ENCODE measurements around the gene SMOC2. TPM values are rescaled to one million over a fixed set of nuclear protein-coding genes. Genes with fewer than 3 reads are reported as not detected.

SMOC2 gene
- total RNA-seq, 4 donors from 2014 or later, result 9.0 to 25.7 (median 15.2) TPM

GRCh38 chr6:168450917-168451316, 9.9 kb downstream of the SMOC2 start:
- TF ChIP-seq, protein P1, sequence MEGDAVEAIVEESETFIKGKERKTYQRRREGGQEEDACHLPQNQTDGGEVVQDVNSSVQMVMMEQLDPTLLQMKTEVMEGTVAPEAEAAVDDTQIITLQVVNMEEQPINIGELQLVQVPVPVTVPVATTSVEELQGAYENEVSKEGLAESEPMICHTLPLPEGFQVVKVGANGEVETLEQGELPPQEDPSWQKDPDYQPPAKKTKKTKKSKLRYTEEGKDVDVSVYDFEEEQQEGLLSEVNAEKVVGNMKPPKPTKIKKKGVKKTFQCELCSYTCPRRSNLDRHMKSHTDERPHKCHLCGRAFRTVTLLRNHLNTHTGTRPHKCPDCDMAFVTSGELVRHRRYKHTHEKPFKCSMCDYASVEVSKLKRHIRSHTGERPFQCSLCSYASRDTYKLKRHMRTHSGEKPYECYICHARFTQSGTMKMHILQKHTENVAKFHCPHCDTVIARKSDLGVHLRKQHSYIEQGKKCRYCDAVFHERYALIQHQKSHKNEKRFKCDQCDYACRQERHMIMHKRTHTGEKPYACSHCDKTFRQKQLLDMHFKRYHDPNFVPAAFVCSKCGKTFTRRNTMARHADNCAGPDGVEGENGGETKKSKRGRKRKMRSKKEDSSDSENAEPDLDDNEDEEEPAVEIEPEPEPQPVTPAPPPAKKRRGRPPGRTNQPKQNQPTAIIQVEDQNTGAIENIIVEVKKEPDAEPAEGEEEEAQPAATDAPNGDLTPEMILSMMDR (IDR thresholded peaks at IDR 0.05), result no peak
- TF ChIP-seq POLR2A (IDR thresholded peaks at IDR 0.05), result no peak
- H3K9me3 ChIP-seq, result no peaks in the 10 kb centered on the region
- H3K36me3 ChIP-seq, result no peaks in the 10 kb centered on the region
- no peak for DNase-seq
- H3K27me3 ChIP-seq, result no peaks in the 10 kb centered on the region
- intact Hi-C loops (cut with DNase I), result no loop called here
- no peak overlapping the region for H3K4me3 ChIP-seq (replicated peaks in 1 of 3)
- no peak overlapping the region for H3K27ac ChIP-seq
- H3K4me1 ChIP-seq, result peaks cover 3 to 25% of the 10 kb centered on the region in 2 donors
- 82 to 83% methylated on average over 7 of the region's 7 CpGs for WGBS, 2 donors

- 73 to 78% methylated on average over 5 of the region's 5 CpGs for WGBS, 2 donors
- no peak overlapping the region for H3K27ac ChIP-seq
- no peaks in the 10 kb centered on the region for H3K9me3 ChIP-seq
- no peaks in the 10 kb centered on the region for H3K27me3 ChIP-seq
- intact Hi-C loops (cut with DNase I), result no loop called here
- TF ChIP-seq, protein P1 (IDR thresholded peaks at IDR 0.05), result peak in 4 of 6 experiments; percentile 3 to 32 (median 20)
- no peak for TF ChIP-seq POLR2A (IDR thresholded peaks at IDR 0.05)
- no peak for DNase-seq
- no peaks in the 10 kb centered on the region for H3K36me3 ChIP-seq
- no peak overlapping the region for H3K4me3 ChIP-seq (replicated peaks in 1 of 3)
- H3K4me1 ChIP-seq, result peaks cover 3 to 24% of the 10 kb centered on the region in 2 donors
Measured at GRCh38 chr6:168451805-168452517, 11.0 kb downstream of the SMOC2 start.

GRCh38 chr6:168452685-168453377, 11.8 kb downstream of the SMOC2 start:
- H3K36me3 ChIP-seq, result no peaks in the 10 kb centered on the region
- no peaks in the 10 kb centered on the region for H3K9me3 ChIP-seq
- no peaks in the 10 kb centered on the region for H3K27me3 ChIP-seq
- no peak for DNase-seq
- 75 to 80% methylated on average over 10 to 12 of the region's 18 CpGs for WGBS, 2 donors
- H3K4me3 ChIP-seq (replicated peaks in 1 of 3), result no peak overlapping the region
- no peak overlapping the region for H3K27ac ChIP-seq
- H3K4me1 ChIP-seq, result peaks cover 0 to 15% of the 10 kb centered on the region in 2 donors
- TF ChIP-seq POLR2A (IDR thresholded peaks at IDR 0.05), result no peak
- TF ChIP-seq, protein P1 (IDR thresholded peaks at IDR 0.05), result no peak
- intact Hi-C loops (cut with DNase I), result no loop called here

GRCh38 chr6:168455847-168456530, 15.0 kb downstream of the SMOC2 start:
- TF ChIP-seq, protein P1 (IDR thresholded peaks at IDR 0.05), result no peak
- no peak for TF ChIP-seq POLR2A (IDR thresholded peaks at IDR 0.05)
- no peaks in the 10 kb centered on the region for H3K9me3 ChIP-seq
- intact Hi-C loops (cut with DNase I), result no loop called here
- no peak overlapping the region for H3K4me3 ChIP-seq (replicated peaks in 1 of 3)
- peaks cover 0 to 13% of the 10 kb centered on the region in 2 donors for H3K4me1 ChIP-seq
- H3K36me3 ChIP-seq, result no peaks in the 10 kb centered on the region
- H3K27ac ChIP-seq, result no peak overlapping the region
- no peaks in the 10 kb centered on the region for H3K27me3 ChIP-seq
- DNase-seq, result no peak
- 86 to 91% methylated on average over 21 to 24 of the region's 32 CpGs for WGBS, 2 donors

Data from thyroid gland (tissue), 4 donors.